GM23338 (cell line): Measurements from ENCODE around the gene MAST2. TPM values are rescaled to one million over a fixed set of nuclear protein-coding genes. Genes with fewer than 3 reads are reported as not detected.

Experiments used
- ATAC-seq: fragments of 200-7000 bp; cut with Tn5 transposase; 3 replicates; pipeline ENCODE4 v1.9.1; 2020
- DNase-seq: peaks from one replicate; pipeline ENCODE4 v3.0.0-alpha.2; 2015; ENCODE audit warnings: low spot score
- H2AFZ ChIP-seq: fragments of 200-600 bp; sonication (generic); 2 replicates; pipeline ENCODE4 v1.8.0; 2016; ENCODE audit warnings: antibody characterized with exemption, mild to moderate bottlenecking, moderate library complexity
- H3F3A ChIP-seq: fragments of 200-600 bp; sonication (generic); replicated peaks from 2 replicates; pipeline ENCODE4 v1.8.0; 2017; ENCODE audit warnings: antibody characterized with exemption, mixed run types, low read depth
- H3K27ac ChIP-seq: fragments of 200-600 bp; sonication (generic); 2 replicates; pipeline ENCODE4 v1.6.1; 2016; ENCODE audit warnings: low read depth
- H3K27me3 ChIP-seq: fragments of 200-600 bp; sonication (generic); 2 replicates; pipeline ENCODE4 v1.8.0; 2016; ENCODE audit warnings: mild to moderate bottlenecking, mixed run types, moderate library complexity; ENCODE audit not compliant: insufficient read depth
- H3K36me3 ChIP-seq: fragments of 200-600 bp; sonication (generic); 2 replicates; pipeline ENCODE4 v1.8.0; 2016; ENCODE audit warnings: mild to moderate bottlenecking; ENCODE audit not compliant: insufficient read depth
- H3K4me1 ChIP-seq: fragments of 200-600 bp; sonication (generic); 2 replicates; pipeline ENCODE4 v1.8.0; 2016; ENCODE audit warnings: mild to moderate bottlenecking, moderate library complexity; ENCODE audit not compliant: insufficient read depth
- H3K4me2 ChIP-seq: fragments of 200-600 bp; sonication (generic); 2 replicates; pipeline ENCODE4 v1.7.1; 2017; ENCODE audit warnings: mixed run types
- H3K4me3 ChIP-seq: fragments of 200-600 bp; sonication (generic); 2 replicates; pipeline ENCODE4 v1.6.1; 2016; ENCODE audit warnings: mixed run types
- H3K79me2 ChIP-seq: fragments of 200-600 bp; sonication (generic); replicated peaks from 2 replicates; pipeline ENCODE4 v1.8.0; 2017; ENCODE audit warnings: mild to moderate bottlenecking; ENCODE audit not compliant: insufficient read depth
- H3K9me2 ChIP-seq: fragments of 200-600 bp; sonication (generic); 2 replicates; pipeline ENCODE4 v1.8.0; 2017; ENCODE audit not compliant: insufficient read depth
- H4K20me1 ChIP-seq: fragments of 200-600 bp; sonication (generic); replicated peaks from 2 replicates; pipeline ENCODE4 v1.8.0; 2017; ENCODE audit warnings: mild to moderate bottlenecking; ENCODE audit not compliant: insufficient read depth
- H3K27ac Mint-ChIP-seq: 2 replicates; pipeline ENCODE4 v1.8.0; 2020; ENCODE audit warnings: inconsistent platforms, mild to moderate bottlenecking, moderate library complexity, mixed read lengths
- H3K27me3 Mint-ChIP-seq: 3 replicates; pipeline ENCODE4 v1.8.0; 2022; ENCODE audit warnings: low read depth, mild to moderate bottlenecking, moderate library complexity, mixed read lengths, inconsistent platforms; ENCODE audit not compliant: insufficient read depth, poor library complexity
- H3K36me3 Mint-ChIP-seq: 3 replicates; pipeline ENCODE4 v1.8.0; 2021; ENCODE audit warnings: low read depth, mild to moderate bottlenecking, inconsistent platforms, moderate library complexity, mixed read lengths
- H3K4me1 Mint-ChIP-seq: 3 replicates; pipeline ENCODE4 v1.8.0; 2020; ENCODE audit warnings: mild to moderate bottlenecking, inconsistent platforms, mixed read lengths
- H3K4me3 Mint-ChIP-seq: 3 replicates; pipeline ENCODE4 v1.8.0; 2021; ENCODE audit warnings: moderate library complexity, mild to moderate bottlenecking, inconsistent platforms, mixed read lengths
- H3K9me3 Mint-ChIP-seq: 3 replicates; pipeline ENCODE4 v1.8.0; 2020; ENCODE audit warnings: moderate library complexity, mild to moderate bottlenecking, inconsistent platforms, mixed read lengths
- CREB1 ChIP-seq: fragments of 250-450 bp; sonication (Bioruptor Pico); IDR thresholded peaks from 2 replicates; pipeline ENCODE4 v1.5.0; 2020; ENCODE audit warnings: low read depth, mild to moderate bottlenecking, moderate library complexity
- CTCF ChIP-seq, 2 experiments: fragments of 200-600 bp in 1 of 2; sonication (generic) in 1 of 2; conservative IDR thresholded peaks; 2 replicates each; pipeline versions ENCODE4 v1.5.1 to v1.6.1; 2016 to 2017; ENCODE audit warnings: antibody characterized with exemption in 2 of 2, low read depth in 2 of 2, mild to moderate bottlenecking in 2 of 2, moderate library complexity in 1 of 2
- EZH2 ChIP-seq: fragments of 200-600 bp; sonication (generic); IDR thresholded peaks from one replicate; pipeline ENCODE4 v1.8.0; 2017; ENCODE audit warnings: antibody characterized with exemption, mild to moderate bottlenecking, low read depth; ENCODE audit not compliant: unreplicated experiment
- EZH2phosphoT487 ChIP-seq: fragments of 200-600 bp; sonication (generic); IDR thresholded peaks from one replicate; pipeline ENCODE4 v1.8.1; 2018; ENCODE audit warnings: antibody characterized with exemption; ENCODE audit not compliant: unreplicated experiment
- JUNB ChIP-seq: IDR thresholded peaks from one replicate; pipeline ENCODE4 v1.6.1; 2016; ENCODE audit warnings: antibody characterized with exemption; ENCODE audit not compliant: unreplicated experiment
- NANOG ChIP-seq: IDR thresholded peaks from 2 replicates; pipeline ENCODE4 v1.6.1; 2016; ENCODE audit warnings: antibody characterized with exemption, borderline replicate concordance
- POLR2AphosphoS5 ChIP-seq: IDR thresholded peaks from 2 replicates; pipeline ENCODE4 v1.6.1; 2016; ENCODE audit warnings: antibody characterized with exemption, low read depth
- STAT1 ChIP-seq: IDR thresholded peaks from one replicate; pipeline ENCODE4 v1.6.1; 2016; ENCODE audit warnings: antibody characterized with exemption; ENCODE audit not compliant: unreplicated experiment
- ZNF114 ChIP-seq: fragments of 250-450 bp; sonication (Bioruptor Pico); IDR thresholded peaks from 2 replicates; pipeline ENCODE4 v1.5.0; 2020; ENCODE audit warnings: mild to moderate bottlenecking, moderate library complexity
- ZNF331 ChIP-seq: fragments of 250-450 bp; sonication (Bioruptor Pico); IDR thresholded peaks from 2 replicates; pipeline ENCODE4 v1.5.0; 2020; ENCODE audit warnings: low read depth, mild to moderate bottlenecking, moderate library complexity
- polyA plus RNA-seq: library from polyadenylated mRNA; unstranded; fragments of >200 nt; fragmentation: Nextera tagmentation; extraction: Ambion mirVana; gene quantifications from 2 replicates; pipeline ENCODE4 v1.2.1, GENCODE V29; 2016
- total RNA-seq: library from RNA; depleted of rRNA; stranded (reverse); fragments of >200 nt; shearing (Covaris generic); gene quantifications from 2 replicates; pipeline ENCODE4 v1.2.3, GENCODE V29; 2014
- TF ChIP-seq, protein P1 (sequence below): fragments of 250-450 bp; sonication (Bioruptor Pico); IDR thresholded peaks from 2 replicates; pipeline ENCODE4 v1.5.0; 2020; ENCODE audit warnings: mild to moderate bottlenecking, moderate library complexity
- TF ChIP-seq, protein P2 (sequence below): IDR thresholded peaks from 2 replicates; pipeline ENCODE4 v1.6.1; 2016; ENCODE audit warnings: antibody characterized with exemption
- TF ChIP-seq, protein P3 (sequence below): IDR thresholded peaks from one replicate; pipeline ENCODE4 v1.6.1; 2018; ENCODE audit warnings: antibody characterized with exemption; ENCODE audit not compliant: unreplicated experiment

The MAST2 gene
- total and polyA plus RNA-seq, 2 experiments from 2014 or later = 11.5 to 57.7 TPM

GRCh38 chr1:46026531-46026930 is 223.1 kb downstream of the MAST2 start:
- ATAC-seq = no peak
- no peak for DNase-seq
- Histone ChIP-seq H3K4me2 (no peak overlapping the region), H3K27me3 (no peaks in the 10 kb centered on the region), H3F3A (no peaks in the 10 kb centered on the region), H2AFZ (no peak overlapping the region), H3K27ac (no peak overlapping the region), H3K4me1 (no peaks in the 10 kb centered on the region), H3K9me2 (no peaks in the 10 kb centered on the region), H4K20me1 (no peaks in the 10 kb centered on the region), H3K4me3 (no peak overlapping the region), H3K79me2 (no peaks in the 10 kb centered on the region), H3K36me3 (peaks cover 7% of the 10 kb centered on the region)
- no peaks in the 10 kb centered on the region for H3K9me3 Mint-ChIP-seq
- peaks cover 2% of the 10 kb centered on the region for H3K27me3 Mint-ChIP-seq
- H3K36me3 Mint-ChIP-seq = peaks cover 67% of the 10 kb centered on the region
- TF ChIP-seq ZNF331 (CRISPR knock-in tag) (no peak), ZNF114 (CRISPR knock-in tag) (no peak), JUNB (no peak), POLR2AphosphoS5 (no peak), STAT1 (no peak), EZH2 (no peak), CREB1 (no peak), NANOG (no peak), CTCF (conservative IDR thresholded peaks at IDR 0.05; ENCODE audit: low read depth in 2 of 2) (no peak), EZH2phosphoT487 (no peak)
- TF ChIP-seq, protein P1, sequence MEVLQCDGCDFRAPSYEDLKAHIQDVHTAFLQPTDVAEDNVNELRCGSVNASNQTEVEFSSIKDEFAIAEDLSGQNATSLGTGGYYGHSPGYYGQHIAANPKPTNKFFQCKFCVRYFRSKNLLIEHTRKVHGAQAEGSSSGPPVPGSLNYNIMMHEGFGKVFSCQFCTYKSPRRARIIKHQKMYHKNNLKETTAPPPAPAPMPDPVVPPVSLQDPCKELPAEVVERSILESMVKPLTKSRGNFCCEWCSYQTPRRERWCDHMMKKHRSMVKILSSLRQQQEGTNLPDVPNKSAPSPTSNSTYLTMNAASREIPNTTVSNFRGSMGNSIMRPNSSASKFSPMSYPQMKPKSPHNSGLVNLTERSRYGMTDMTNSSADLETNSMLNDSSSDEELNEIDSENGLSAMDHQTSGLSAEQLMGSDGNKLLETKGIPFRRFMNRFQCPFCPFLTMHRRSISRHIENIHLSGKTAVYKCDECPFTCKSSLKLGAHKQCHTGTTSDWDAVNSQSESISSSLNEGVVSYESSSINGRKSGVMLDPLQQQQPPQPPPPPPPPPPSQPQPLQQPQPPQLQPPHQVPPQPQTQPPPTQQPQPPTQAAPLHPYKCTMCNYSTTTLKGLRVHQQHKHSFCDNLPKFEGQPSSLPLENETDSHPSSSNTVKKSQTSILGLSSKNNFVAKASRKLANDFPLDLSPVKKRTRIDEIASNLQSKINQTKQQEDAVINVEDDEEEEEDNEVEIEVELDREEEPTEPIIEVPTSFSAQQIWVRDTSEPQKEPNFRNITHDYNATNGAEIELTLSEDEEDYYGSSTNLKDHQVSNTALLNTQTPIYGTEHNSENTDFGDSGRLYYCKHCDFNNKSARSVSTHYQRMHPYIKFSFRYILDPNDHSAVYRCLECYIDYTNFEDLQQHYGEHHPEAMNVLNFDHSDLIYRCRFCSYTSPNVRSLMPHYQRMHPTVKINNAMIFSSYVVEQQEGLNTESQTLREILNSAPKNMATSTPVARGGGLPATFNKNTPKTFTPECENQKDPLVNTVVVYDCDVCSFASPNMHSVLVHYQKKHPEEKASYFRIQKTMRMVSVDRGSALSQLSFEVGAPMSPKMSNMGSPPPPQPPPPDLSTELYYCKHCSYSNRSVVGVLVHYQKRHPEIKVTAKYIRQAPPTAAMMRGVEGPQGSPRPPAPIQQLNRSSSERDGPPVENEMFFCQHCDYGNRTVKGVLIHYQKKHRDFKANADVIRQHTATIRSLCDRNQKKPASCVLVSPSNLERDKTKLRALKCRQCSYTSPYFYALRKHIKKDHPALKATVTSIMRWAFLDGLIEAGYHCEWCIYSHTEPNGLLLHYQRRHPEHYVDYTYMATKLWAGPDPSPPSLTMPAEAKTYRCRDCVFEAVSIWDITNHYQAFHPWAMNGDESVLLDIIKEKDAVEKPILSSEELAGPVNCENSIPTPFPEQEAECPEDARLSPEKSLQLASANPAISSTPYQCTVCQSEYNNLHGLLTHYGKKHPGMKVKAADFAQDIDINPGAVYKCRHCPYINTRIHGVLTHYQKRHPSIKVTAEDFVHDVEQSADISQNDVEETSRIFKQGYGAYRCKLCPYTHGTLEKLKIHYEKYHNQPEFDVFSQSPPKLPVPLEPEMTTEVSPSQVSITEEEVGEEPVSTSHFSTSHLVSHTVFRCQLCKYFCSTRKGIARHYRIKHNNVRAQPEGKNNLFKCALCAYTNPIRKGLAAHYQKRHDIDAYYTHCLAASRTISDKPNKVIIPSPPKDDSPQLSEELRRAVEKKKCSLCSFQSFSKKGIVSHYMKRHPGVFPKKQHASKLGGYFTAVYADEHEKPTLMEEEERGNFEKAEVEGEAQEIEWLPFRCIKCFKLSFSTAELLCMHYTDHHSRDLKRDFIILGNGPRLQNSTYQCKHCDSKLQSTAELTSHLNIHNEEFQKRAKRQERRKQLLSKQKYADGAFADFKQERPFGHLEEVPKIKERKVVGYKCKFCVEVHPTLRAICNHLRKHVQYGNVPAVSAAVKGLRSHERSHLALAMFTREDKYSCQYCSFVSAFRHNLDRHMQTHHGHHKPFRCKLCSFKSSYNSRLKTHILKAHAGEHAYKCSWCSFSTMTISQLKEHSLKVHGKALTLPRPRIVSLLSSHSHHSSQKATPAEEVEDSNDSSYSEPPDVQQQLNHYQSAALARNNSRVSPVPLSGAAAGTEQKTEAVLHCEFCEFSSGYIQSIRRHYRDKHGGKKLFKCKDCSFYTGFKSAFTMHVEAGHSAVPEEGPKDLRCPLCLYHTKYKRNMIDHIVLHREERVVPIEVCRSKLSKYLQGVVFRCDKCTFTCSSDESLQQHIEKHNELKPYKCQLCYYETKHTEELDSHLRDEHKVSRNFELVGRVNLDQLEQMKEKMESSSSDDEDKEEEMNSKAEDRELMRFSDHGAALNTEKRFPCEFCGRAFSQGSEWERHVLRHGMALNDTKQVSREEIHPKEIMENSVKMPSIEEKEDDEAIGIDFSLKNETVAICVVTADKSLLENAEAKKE (CRISPR knock-in tag) = no peak
- TF ChIP-seq, protein P2, sequence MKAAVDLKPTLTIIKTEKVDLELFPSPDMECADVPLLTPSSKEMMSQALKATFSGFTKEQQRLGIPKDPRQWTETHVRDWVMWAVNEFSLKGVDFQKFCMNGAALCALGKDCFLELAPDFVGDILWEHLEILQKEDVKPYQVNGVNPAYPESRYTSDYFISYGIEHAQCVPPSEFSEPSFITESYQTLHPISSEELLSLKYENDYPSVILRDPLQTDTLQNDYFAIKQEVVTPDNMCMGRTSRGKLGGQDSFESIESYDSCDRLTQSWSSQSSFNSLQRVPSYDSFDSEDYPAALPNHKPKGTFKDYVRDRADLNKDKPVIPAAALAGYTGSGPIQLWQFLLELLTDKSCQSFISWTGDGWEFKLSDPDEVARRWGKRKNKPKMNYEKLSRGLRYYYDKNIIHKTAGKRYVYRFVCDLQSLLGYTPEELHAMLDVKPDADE = no peak
- TF ChIP-seq, protein P3, sequence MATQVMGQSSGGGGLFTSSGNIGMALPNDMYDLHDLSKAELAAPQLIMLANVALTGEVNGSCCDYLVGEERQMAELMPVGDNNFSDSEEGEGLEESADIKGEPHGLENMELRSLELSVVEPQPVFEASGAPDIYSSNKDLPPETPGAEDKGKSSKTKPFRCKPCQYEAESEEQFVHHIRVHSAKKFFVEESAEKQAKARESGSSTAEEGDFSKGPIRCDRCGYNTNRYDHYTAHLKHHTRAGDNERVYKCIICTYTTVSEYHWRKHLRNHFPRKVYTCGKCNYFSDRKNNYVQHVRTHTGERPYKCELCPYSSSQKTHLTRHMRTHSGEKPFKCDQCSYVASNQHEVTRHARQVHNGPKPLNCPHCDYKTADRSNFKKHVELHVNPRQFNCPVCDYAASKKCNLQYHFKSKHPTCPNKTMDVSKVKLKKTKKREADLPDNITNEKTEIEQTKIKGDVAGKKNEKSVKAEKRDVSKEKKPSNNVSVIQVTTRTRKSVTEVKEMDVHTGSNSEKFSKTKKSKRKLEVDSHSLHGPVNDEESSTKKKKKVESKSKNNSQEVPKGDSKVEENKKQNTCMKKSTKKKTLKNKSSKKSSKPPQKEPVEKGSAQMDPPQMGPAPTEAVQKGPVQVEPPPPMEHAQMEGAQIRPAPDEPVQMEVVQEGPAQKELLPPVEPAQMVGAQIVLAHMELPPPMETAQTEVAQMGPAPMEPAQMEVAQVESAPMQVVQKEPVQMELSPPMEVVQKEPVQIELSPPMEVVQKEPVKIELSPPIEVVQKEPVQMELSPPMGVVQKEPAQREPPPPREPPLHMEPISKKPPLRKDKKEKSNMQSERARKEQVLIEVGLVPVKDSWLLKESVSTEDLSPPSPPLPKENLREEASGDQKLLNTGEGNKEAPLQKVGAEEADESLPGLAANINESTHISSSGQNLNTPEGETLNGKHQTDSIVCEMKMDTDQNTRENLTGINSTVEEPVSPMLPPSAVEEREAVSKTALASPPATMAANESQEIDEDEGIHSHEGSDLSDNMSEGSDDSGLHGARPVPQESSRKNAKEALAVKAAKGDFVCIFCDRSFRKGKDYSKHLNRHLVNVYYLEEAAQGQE = no peak
- no peak overlapping the region for H3K27ac Mint-ChIP-seq
- no peaks in the 10 kb centered on the region for H3K4me1 Mint-ChIP-seq
- no peak overlapping the region for H3K4me3 Mint-ChIP-seq
